ENCODE data around the gene P2RX6.
A peak's percentile ranks its signal among the peaks of the same experiment; 100 is the strongest.
"Not testable (repeated sequence)": the region's sequence is repeated elsewhere in the genome, so short reads cannot be mapped to it uniquely, and the experiment has no call there.

The P2RX6 gene

DNA sequence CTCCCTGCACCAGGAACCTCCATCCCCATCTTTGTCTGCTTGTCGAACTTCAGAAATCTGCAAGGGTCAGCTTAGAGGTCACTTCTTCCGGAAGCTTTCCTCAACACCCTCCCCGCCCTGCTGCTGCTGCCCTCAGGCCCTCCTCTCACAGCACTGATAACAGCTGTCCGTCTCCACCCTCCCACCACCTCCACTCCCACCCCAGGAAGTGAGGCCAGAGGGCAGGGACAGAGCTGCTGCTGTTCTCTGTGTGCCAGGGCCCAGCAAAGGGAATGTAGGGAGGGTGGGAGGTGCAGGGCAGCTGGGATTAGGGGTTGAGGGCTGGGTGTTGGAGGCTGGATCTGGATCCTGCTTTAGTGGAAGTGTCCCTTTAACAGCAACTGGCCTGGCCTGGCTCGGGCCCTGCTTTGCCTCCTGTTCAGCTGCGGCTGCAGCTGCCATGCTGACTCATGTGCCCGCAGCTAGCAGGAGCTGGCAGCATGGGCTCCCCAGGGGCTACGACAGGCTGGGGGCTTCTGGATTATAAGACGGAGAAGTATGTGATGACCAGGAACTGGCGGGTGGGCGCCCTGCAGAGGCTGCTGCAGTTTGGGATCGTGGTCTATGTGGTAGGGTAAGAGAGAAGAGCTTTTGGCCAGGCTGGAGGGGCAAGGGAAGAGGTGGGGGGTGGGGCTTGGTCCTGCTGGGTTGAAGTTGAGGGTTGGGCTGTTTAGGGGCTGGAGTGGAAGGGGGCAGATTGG lies at the start of gene P2RX6:
P2RX6 (plus strand) TSS at position 440 of the 740 bp plus-strand sequence; CDS start at position 450, 10 bp downstream.
- DNase-seq (ENCODE audit: low spot score) = peak; percentile 36
- FAIRE-seq = peak; percentile 99

DNA sequence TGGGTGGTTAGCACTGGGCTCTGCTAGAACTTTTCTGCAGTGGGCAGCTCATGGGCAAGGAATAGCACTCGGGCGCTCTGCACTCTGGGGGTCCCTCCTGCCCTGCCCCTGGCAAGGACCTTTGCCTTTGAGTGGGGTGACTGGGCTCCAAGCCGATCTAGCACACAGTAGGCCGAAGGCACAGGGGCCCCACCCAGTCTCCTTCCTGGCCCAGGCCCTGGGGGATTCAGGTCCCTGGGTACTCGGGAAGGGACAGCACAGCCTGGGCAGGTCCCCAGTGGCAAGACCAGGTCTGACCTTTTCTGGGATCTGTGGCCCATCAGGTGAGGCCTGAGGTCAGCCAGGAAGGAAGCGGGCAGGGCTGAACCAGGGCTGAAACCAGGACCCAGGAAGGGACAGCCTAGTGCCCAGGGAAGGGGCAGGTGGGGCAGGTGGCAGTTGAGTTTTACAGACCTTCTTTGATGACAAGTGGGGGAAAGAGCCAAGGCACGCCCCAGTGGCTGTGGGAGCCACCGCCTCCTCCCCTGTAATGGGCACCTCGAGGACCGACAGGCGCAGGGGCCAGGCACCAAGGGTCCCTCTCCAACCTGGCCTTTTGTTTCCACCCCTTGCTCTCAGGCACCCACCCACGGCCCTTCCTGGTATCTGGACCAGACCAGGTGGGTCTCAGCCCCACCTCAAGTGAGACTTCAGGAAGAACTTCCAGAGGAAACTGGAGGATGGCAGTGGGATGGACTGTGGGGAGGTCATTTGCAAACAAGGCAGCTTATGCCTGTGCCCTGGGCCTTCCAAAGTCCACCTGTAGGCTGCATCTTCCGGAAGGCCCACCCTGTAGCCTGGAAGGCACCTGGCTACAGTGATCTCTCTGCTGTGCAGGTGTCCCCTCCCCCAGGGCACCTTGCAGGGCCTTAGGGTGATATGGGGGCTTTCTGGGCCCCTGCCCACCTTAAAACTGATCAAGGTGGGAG lies 48.8 kb upstream of the P2RX6 start:
- DNase-seq (ENCODE audit: low spot score) = no peak

DNA sequence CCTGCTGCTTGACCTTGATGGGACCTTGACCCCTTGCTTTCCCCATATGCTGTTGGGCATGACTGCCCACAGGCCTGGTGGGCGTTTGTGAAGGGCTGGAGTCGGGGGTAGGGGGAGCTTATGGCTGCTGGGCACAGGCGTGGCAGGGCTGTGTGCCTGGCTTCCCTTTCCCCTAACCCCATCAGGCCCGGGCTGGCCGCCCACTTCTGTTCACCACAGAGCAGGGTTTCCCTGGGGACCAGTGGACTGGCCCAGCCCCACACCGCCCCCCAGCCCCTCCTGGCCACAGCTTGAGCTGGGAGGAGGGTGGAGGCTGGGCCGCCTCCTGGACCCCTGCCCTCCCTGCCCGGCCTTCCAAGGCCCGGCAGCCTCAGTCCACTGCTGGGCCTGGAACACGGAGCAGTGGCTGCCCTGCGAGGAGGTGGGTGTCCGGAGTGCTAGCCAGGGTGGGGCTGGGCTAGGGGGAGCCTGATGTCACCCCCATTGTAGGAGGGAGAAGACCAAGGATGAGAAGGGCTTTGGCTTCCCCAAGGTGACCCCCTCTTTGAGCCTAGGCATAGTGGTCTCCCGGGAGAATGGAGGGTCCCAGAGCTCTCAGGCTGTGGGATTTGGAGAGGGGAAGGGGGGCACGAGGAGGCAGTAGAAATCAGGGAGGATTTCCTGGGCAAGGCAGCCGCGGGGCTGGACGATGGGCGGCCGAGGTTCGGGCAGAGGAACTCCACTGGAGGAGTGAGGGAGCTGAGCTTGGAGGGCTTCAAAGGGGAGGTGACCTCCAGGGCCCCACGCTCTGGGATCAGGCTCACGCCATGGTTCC lies 47.9 kb upstream of the P2RX6 start, which contains the start of gene AIFM3:
AIFM3 (plus strand) TSS at position 373 of the 814 bp plus-strand sequence. CDS start 690 bp downstream, outside the sequence.
- FAIRE-seq (no peak), DNase-seq (ENCODE audit: low spot score) (no peak)

More for the DNA sequence above, 48.8 kb upstream of the P2RX6 start:
- no peak for FAIRE-seq

DNA sequence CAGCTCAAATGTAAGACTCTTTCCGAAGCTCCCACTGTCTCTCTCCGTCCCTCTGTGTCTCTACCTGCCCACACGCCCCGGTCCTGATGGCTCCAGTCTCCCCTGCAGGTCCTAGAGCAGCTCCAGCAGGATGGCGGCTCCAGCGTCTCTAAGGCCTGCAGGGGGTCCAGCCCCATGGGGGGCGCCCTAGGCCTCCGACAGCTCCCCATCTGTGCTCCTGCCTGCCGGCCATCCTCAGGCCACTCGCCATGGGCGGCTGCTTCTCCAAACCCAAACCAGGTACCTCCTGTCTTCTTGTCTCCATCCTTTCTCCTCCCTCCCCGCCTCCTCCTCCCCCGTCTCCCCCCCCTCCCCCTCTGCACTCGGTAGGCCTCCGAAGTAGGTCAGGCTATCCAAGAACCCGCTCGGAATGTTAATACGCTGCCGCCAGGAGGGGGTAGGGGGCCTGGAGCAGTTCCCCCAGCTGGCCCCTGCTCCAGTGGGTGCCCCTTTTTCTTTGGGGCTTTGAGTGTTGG lies 47.2 kb upstream of the P2RX6 start:
- FAIRE-seq = no peak
- no peak for DNase-seq (ENCODE audit: low spot score)

DNA sequence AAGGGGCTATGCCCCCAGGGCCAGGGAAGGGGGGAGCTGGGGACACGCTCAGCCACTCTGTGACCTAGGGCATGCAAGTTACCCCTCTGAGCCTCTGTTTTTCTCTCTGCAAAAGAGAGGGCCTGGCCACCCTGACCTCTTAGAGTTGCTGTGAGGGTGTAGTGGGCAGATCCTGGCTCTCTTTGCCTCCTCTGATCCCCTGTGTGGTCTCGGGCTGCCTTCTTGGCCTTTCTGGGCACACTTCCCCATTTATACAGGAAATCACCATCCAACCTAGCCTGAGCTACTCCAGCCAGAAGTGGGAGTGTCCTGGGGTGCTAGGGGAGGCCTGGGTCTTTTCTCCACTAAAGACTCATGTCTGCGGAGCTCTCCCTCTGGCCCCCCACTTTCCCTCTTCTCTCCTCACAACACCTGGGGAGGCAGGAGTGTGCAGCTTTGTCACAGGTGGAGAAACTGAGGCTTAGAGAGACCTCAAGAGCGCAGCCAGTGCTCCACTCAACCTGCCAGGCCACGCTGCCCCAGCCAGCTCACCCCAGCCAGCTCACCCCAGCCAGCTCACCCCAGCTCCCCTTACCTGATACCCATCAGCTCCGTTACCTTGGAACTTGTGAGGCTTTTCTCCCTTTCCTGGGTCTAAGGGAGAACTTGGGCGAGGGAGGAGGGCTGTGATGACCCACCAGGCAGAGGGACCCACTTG lies 46.5 kb upstream of the P2RX6 start:
- no peak for DNase-seq (ENCODE audit: low spot score)

DNA sequence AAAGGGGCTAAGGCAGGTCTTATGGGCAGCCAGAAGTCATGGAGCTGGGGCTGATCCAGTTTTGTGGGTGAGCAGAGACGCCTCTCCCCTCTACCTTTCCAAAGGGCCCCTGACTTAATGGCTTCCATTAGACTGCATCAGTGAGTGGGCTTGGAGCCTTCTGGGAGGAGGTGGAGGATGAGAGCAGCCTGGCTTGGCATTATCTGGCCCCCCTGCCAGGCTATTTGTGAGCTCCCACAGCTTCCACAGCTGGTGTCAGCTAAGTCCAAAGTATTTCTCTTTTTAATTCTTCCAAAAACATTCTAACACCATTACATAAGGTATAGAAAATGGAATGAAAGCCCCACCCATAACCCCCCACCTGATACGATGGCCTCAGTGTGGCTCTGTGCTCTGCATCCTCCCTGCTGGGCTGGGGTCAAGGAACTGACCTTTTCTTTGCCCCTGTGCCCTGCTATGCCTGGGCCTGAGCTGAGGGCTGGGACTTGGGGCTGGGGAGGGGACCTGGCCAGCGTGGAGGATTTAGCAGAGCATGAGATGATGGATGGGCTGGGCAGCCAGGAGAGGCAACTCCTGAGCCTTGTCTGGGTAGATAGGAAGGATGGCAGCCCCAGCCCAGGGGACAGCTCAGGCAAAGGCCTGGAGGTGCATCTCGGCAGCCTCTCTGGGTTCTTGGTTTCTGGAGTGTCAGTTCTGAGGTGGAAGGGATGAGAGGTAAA lies 43.9 kb upstream of the P2RX6 start:
- FAIRE-seq (no peak), DNase-seq (ENCODE audit: low spot score) (no peak)

More for the DNA sequence above, 46.5 kb upstream of the P2RX6 start:
- no peak for FAIRE-seq

DNA sequence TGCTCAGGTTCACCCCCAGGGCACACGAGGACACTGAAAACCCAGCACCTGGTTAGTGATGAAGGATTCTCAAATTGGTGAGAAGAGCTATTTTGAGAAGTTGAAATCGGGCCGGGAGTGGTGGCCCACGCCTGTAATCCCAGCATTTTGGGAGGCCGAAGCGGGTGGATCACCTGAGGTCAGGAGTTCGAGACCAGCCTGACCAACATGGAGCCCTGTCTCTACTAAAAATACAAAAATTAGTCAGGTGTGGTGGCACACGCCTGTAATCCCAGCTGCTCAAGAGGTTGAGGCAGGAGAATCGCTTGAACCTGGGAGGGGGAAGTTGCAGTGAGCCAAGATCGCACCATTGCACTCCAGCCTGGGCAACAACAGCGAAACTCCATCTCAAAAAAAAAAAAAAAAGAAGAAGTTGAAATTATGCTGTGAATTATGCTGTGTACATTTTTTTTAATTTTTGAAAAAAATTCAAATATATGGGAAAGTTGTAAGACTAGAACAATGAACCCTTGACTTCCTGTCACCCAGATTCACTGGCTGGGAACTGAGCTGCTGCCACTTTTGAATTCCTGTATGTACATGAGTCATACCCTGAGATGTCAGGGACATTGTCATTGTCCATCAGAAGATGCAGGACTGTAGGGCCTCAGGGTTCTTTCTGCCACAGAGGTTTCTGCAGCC lies 42.8 kb upstream of the P2RX6 start:
- peak; percentile 75 for FAIRE-seq

DNA sequence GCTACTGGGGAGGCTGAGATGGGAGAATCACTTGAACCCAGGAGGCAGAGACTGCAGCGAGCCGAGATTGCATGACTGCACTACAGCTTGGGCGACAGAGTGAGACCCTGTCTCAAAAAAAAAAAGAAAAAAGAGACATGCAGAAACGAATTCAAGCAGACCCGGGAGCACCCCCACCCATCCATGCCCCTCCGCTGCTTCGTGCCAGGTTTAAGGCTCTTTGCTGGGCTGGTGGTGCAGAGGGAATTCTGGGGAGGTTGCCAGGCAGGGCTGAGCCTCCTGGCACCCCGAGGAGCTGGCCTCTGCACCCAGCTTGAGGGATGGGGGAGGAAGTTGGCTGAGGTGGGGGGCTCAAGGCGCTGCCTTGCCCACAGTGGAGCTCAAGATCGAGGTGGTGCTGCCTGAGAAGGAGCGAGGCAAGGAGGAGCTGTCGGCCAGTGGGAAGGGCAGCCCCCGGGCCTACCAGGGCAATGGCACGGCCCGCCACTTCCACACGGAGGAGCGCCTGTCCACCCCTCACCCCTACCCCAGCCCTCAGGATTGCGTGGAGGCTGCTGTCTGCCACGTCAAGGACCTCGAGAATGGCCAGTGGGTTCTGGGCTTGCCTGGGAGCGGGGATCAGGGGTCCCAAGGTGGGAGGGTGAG lies 41.9 kb upstream of the P2RX6 start:
- no peak for DNase-seq (ENCODE audit: low spot score)
- FAIRE-seq = no peak

More for the DNA sequence above, 42.8 kb upstream of the P2RX6 start:
- DNase-seq (ENCODE audit: low spot score) = not testable (repeated sequence)

DNA sequence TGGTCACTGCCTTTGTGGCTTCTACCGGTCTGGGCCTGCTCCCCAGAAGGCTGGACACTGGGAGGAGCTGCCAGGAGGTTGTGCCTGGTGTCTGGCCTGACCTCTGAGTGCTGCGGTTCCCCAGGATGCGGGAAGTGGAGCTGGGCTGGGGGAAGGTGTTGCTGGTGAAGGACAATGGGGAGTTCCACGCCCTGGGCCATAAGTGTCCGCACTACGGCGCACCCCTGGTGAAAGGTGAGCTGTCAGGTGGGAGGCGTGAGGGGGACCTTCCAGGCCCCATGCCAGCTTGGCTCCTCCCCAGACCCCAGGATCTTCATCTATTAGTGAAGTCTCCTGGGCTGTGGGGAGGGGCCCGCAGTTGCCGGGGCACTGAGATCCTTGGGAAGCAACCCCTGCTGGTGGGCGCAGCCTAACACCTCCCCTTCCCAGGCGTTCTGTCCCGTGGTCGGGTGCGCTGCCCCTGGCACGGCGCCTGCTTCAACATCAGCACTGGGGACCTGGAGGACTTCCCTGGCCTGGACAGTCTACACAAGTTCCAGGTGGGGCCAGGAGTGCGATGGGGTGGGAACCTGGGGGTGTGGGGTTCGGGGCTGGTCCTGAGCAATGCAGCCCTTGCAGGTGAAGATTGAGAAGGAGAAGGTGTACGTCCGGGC lies 41.2 kb upstream of the P2RX6 start:
- FAIRE-seq (no peak), DNase-seq (ENCODE audit: low spot score) (no peak)

DNA sequence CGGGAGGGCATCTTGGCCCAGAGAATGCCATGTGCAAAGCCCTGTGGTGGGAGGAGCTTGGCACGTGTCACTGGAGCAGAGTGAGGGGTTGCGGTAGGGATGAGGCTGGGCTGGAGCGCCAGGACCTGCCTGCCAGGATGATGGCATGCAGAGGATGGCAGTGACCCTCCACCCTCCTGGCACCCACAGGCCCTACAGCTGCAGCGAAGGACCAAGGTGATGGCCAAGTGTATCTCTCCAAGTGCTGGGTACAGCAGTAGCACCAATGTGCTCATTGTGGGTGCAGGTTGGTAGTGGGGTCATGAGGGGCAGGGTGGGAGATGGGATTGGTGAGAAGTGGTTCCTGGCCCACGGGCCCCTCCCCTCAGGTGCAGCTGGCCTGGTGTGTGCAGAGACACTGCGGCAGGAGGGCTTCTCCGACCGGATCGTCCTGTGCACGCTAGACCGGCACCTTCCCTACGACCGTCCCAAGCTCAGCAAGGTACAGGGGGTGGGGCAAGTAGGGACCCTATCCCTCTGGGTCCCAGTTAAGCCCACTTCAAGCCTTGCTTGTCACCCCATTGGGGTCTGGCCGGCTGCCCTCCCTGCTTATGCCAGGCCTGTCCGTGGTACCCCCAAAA lies 40.5 kb upstream of the P2RX6 start:
- no peak for DNase-seq (ENCODE audit: low spot score)
- peak; percentile 86 for FAIRE-seq

DNA sequence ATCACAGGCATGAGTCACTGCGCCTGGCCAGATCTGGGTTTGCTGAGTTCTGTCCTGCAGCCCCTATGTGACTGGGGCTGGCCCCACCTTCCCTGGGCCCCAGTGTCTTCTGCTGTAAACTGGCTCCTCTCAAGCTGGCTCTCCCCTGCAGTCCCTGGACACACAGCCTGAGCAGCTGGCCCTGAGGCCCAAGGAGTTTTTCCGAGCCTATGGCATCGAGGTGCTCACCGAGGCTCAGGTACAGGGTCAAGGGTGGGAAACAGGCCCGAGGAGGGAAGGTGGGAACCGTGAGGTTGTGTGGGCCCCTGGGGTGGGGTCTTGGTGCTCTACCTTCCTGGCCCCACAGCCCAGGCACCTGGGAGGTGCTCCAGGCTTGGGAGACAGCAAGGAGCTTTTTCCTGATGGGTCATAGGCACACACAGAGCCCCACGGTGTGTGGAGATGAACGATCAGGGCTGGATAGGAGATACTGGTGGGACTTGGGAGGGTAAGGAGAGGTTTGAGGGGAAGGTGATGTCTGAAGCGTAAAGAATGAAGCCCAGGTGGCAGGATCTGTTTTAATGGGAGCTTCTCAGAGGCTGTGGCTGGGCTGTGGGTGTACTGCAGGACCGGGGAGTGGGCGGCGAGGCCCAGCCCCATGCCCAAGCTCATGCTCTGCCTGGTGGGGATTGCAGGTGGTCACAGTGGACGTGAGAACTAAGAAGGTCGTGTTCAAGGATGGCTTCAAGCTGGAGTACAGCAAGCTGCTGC lies 39.2 kb upstream of the P2RX6 start:
- no peak for FAIRE-seq
- DNase-seq (ENCODE audit: low spot score) = no peak

DNA sequence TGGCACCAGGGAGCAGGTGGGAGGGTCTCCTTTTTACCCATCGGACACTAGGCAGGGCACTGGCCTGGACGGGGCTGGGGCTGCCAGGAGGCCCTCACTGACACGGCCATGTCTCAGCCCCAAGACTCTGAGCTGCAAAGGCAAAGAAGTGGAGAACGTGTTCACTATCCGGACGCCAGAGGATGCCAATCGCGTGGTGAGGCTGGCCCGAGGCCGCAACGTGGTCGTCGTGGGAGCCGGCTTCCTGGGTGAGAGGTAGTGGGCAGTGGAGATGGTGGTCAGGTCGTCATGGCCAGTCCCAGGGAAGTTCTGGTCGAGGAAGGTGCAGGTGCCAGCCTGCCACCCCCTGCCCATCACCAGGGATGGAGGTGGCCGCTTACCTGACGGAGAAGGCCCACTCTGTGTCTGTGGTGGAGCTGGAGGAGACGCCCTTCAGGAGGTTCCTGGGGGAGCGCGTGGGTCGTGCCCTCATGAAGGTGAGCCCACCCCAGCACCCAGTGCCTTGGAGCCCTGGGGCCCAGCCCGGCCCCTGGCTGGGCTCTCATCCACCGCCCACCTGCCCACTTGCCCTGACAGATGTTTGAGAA lies 38.6 kb upstream of the P2RX6 start:
- FAIRE-seq (peak; percentile 61), DNase-seq (ENCODE audit: low spot score) (no peak)

DNA sequence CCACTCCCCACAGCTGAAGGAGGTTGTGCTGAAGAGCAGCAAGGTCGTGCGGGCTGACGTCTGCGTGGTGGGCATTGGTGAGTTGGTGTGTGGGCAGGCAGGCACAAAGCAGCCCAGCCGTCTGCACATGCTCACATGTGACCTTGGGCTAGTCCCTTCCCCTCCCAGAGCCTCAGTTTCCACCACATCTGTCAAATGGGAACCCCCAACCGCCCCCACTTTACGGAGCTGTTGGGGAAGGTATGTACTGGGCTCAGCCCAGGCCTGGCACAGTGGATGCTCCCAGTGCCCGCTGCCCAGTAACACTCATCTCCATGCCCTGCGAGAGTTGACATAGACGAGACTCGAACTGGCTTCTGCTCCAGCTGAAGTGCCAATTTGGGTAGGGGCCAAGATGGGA lies 37.9 kb upstream of the P2RX6 start:
- no peak for DNase-seq (ENCODE audit: low spot score)
- peak; percentile 83 for FAIRE-seq

DNA sequence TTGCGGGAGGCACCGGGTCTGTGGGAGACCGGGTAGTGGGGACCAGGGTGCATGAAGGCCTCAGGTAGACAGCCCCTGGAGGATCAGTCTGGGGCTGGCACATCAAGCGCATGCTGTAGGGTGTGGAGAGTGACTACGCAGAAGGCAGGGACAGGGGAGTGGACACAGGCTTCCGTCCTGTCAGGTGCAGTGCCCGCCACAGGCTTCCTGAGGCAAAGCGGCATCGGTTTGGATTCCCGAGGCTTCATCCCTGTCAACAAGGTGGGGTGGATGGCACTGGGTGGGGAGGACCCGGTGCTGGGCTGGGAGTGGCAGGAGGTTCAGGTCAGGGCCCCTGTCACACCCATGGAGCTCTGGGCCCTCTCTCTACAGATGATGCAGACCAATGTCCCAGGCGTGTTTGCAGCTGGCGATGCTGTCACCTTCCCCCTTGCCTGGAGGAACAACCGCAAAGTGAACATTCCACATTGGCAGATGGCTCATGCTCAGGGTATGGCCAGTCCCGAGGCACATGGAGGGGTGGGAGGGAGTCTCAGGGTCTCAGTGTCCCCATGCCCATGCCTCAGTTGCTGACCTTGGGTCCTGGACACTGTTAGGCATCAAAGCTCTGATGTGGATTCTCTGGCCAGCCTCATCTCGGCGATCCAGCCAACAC lies 37.3 kb upstream of the P2RX6 start:
- DNase-seq (ENCODE audit: low spot score) (no peak), FAIRE-seq (no peak)

DNA sequence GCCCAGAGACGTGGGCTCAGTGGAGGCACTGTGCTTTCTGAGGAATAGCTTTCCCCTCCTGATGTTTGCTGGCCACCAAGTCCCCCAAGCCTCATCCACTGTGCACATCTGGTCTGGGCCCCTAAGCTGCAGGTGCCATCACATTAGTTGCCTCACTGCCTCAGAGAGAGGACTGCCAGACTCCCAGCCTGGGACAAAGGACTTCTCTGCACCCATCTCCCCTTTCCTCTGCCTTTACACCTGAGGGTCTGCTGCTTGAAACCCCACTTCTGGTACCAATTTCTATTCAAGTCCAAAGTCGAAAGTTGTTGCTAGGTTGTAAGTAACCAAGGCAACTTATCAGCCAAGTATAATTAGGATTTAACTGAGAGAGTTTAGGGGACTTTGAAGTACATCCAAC lies 36.5 kb upstream of the P2RX6 start:
- DNase-seq (ENCODE audit: low spot score) (no peak), FAIRE-seq (no peak)

DNA sequence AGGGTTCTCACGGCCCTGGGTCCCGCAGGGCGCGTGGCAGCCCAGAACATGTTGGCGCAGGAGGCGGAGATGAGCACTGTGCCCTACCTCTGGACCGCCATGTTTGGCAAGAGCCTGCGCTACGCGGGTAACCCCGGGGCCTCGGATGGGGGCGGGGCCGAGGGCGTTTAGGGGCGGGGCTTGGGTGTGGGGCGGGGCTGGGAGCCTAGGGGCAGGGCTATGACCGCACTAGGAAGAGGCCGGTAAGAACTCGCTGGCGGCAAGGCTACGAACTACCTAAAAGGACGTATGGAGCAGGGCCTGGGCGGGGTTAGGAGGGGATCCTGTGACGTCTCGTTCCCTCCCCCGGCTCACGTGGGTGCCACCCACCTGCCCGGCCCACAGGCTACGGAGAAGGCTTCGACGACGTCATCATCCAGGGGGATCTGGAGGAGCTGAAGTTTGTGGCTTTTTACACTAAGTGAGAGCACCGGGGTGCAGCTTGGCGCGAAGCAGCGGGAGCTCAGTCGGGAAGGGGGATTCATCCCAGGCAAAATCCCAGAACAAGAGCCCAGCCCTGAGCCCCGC lies 35.6 kb upstream of the P2RX6 start:
- no peak for FAIRE-seq
- DNase-seq (ENCODE audit: low spot score) = no peak
